Large intestine (tissue), 3 donors: ENCODE measurements around the gene CDK15. TPM values are rescaled to one million over a fixed set of nuclear protein-coding genes. Genes with fewer than 3 reads are reported as not detected.

ENCODE experiments used
- DNase-seq, 2 donors: peaks; one replicate each; pipeline versions ENCODE4 v3.0.0 to v3.0.0-alpha.2; 2013
- H3K27ac ChIP-seq: one replicate; pipeline ENCODE4 v1.5.1; 2013; ENCODE audit warnings: low read length
- H3K27me3 ChIP-seq: 2 replicates; pipeline ENCODE4 v1.6.1; 2013; ENCODE audit warnings: low read length; ENCODE audit not compliant: control insufficient read depth, insufficient read depth
- H3K36me3 ChIP-seq: 2 replicates; pipeline ENCODE4 v1.6.1; 2013; ENCODE audit warnings: low read length; ENCODE audit not compliant: control insufficient read depth, insufficient read depth
- H3K4me1 ChIP-seq: one replicate; pipeline ENCODE4 v1.6.1; 2013; ENCODE audit warnings: low read length; ENCODE audit not compliant: control insufficient read depth, insufficient read depth
- H3K4me3 ChIP-seq: one replicate; pipeline ENCODE4 v1.5.1; 2013; ENCODE audit warnings: low read length
- H3K9me3 ChIP-seq: one replicate; pipeline ENCODE4 v1.6.1; 2013; ENCODE audit warnings: mild to moderate bottlenecking, low read depth, low read length, moderate library complexity; ENCODE audit not compliant: control insufficient read depth
- WGBS: methylation state at CpG from one replicate; pipeline ENCODE4 v1.1.5; 2013; ENCODE audit warnings: low lambda C conversion rate; ENCODE audit not compliant: insufficient coverage; 5-methylcytosine and 5-hydroxymethylcytosine counted together
- polyA plus RNA-seq: library from polyadenylated mRNA; unstranded; fragments of 120-200 nt; gene quantifications from one replicate; pipeline ENCODE4 v1.2.1, GENCODE V29; 2013

Gene CDK15
- polyA plus RNA-seq, 1 donor, result 0.24 TPM

GRCh38 chr2:201932511-201932910 lies 126.2 kb downstream of the CDK15 start:
- H3K36me3 ChIP-seq, result no peaks in the 10 kb centered on the region
- H3K27ac ChIP-seq, result no peak overlapping the region
- no CpG with 5 or more reads among the region's 3 CpGs for WGBS
- no peaks in the 10 kb centered on the region for H3K27me3 ChIP-seq
- H3K4me1 ChIP-seq, result peaks cover 15% of the 10 kb centered on the region
- DNase-seq, result no peak
- no peak overlapping the region for H3K4me3 ChIP-seq
- H3K9me3 ChIP-seq, result peaks cover 4% of the 10 kb centered on the region

GRCh38 chr2:201933792-201934237 lies 127.5 kb downstream of the CDK15 start:
- Histone ChIP-seq H3K4me1 (peaks cover 20% of the 10 kb centered on the region), H3K9me3 (peaks cover 4% of the 10 kb centered on the region), H3K4me3 (no peak overlapping the region), H3K27ac (no peak overlapping the region), H3K27me3 (no peaks in the 10 kb centered on the region), H3K36me3 (no peaks in the 10 kb centered on the region)
- WGBS, result no CpG with 5 or more reads among the region's 7 CpGs
- DNase-seq, result no peak

GRCh38 chr2:201936817-201937216 lies 130.5 kb downstream of the CDK15 start:
- DNase-seq, result peak; percentile 95 to 98
- Histone ChIP-seq H3K9me3 (peaks cover 4% of the 10 kb centered on the region), H3K4me1 (peaks cover 20% of the 10 kb centered on the region), H3K4me3 (no peak overlapping the region), H3K36me3 (no peaks in the 10 kb centered on the region), H3K27me3 (no peaks in the 10 kb centered on the region), H3K27ac (peak overlapping the region; percentile 97)
- WGBS, result 40% methylated on average over 1 of the region's 4 CpGs

- Histone ChIP-seq H3K4me3 (no peak overlapping the region), H3K27me3 (no peaks in the 10 kb centered on the region), H3K9me3 (peaks cover 4% of the 10 kb centered on the region), H3K4me1 (peaks cover 20% of the 10 kb centered on the region), H3K27ac (peak overlapping the region; percentile 97), H3K36me3 (no peaks in the 10 kb centered on the region)
- WGBS, result no CpG with 5 or more reads among the region's 4 CpGs
- no peak for DNase-seq
These were observed 131.0 kb downstream of the CDK15 start for GRCh38 chr2:201937343-201937742.

GRCh38 chr2:201938156-201938775 lies 131.9 kb downstream of the CDK15 start:
- peaks cover 20% of the 10 kb centered on the region for H3K4me1 ChIP-seq
- no peak for DNase-seq
- no peaks in the 10 kb centered on the region for H3K27me3 ChIP-seq
- no peaks in the 10 kb centered on the region for H3K36me3 ChIP-seq
- H3K27ac ChIP-seq, result no peak overlapping the region
- WGBS, result no CpG with 5 or more reads among the region's 2 CpGs
- H3K9me3 ChIP-seq, result peaks cover 4% of the 10 kb centered on the region
- no peak overlapping the region for H3K4me3 ChIP-seq

GRCh38 chr2:201938781-201939180 lies 132.4 kb downstream of the CDK15 start:
- Histone ChIP-seq H3K36me3 (no peaks in the 10 kb centered on the region), H3K4me1 (peaks cover 20% of the 10 kb centered on the region), H3K9me3 (peaks cover 4% of the 10 kb centered on the region), H3K4me3 (no peak overlapping the region), H3K27ac (no peak overlapping the region), H3K27me3 (no peaks in the 10 kb centered on the region)
- no CpG with 5 or more reads among the region's 9 CpGs for WGBS
- DNase-seq, result no peak

- no CpG with 5 or more reads among the region's 9 CpGs for WGBS
- no peak overlapping the region for H3K4me3 ChIP-seq
- H3K9me3 ChIP-seq, result no peaks in the 10 kb centered on the region
- DNase-seq, result no peak
- H3K27ac ChIP-seq, result no peak overlapping the region
- H3K36me3 ChIP-seq, result no peaks in the 10 kb centered on the region
- H3K4me1 ChIP-seq, result peaks cover 20% of the 10 kb centered on the region
- no peaks in the 10 kb centered on the region for H3K27me3 ChIP-seq
These were observed 133.2 kb downstream of the CDK15 start for GRCh38 chr2:201939453-201939941.

GRCh38 chr2:201942531-201942930 lies 136.2 kb downstream of the CDK15 start:
- Histone ChIP-seq H3K4me3 (no peak overlapping the region), H3K27me3 (no peaks in the 10 kb centered on the region), H3K36me3 (no peaks in the 10 kb centered on the region), H3K4me1 (peaks cover 14% of the 10 kb centered on the region), H3K9me3 (no peaks in the 10 kb centered on the region), H3K27ac (no peak overlapping the region)
- WGBS, result no CpG with 5 or more reads among the region's 5 CpGs
- DNase-seq, result no peak

Other genes starting within 250 kb of the CDK15 start
- gene TMEM237, start 163.0 kb upstream of the CDK15 start, polyA plus RNA-seq, result 15.4 TPM
- gene MPP4, start 107.9 kb upstream of the CDK15 start, polyA plus RNA-seq, result 0.24 TPM
- 29.8 TPM for gene ALS2, start 25.6 kb upstream of the CDK15 start, polyA plus RNA-seq
- gene FZD7, start 227.3 kb downstream of the CDK15 start, polyA plus RNA-seq, result 24.1 TPM